Measurements from ENCODE around the gene EMP3. TPM values are rescaled to one million over a fixed set of nuclear protein-coding genes. Genes with fewer than 3 reads are reported as not detected.
"Not testable (repeated sequence)": the region's sequence is repeated elsewhere in the genome, so short reads cannot be mapped to it uniquely, and the experiment has no call there.

The EMP3 gene, protein sequence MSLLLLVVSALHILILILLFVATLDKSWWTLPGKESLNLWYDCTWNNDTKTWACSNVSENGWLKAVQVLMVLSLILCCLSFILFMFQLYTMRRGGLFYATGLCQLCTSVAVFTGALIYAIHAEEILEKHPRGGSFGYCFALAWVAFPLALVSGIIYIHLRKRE
- 0.66 and 2.1 TPM in 2 replicates for polyA plus RNA-seq (2014; cell fraction: cytosol; rRNA removed)
- 0.67 and 1.6 TPM in 2 replicates for polyA plus RNA-seq (2014; cell fraction: nucleus; rRNA removed)

DNA sequence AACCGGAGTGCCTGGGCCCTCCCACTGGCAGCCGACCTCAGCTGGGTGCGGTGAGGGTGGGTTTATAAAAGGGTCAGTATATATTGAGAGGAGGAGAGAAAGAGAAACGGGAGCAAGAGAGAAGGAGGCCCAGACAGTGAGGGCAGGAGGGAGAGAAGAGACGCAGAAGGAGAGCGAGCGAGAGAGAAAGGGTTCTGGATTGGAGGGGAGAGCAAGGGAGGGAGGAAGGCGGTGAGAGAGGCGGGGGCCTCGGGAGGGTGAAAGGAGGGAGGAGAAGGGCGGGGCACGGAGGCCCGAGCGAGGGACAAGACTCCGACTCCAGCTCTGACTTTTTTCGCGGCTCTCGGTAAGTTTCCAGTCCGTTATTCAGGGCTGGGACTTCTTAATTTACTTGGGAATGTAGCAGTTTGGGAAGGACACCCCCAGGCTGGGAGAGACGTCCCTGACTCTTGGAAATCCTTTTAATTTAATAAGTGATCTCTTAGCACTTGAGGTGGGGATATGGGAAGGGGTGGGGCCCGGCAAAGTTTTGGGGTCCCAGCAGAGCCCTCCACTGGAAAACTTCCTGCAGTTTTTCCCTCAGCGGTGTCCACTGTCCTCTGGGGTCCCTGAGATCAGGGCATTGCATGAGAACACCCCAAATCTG, at the start of gene EMP3:
EMP3 (plus strand) TSS at position 288 of the 646 bp plus-strand sequence. CDS start 1,293 bp downstream, outside the sequence.
- peak; percentile 57 for DNase-seq (ENCODE audit: low spot score)

DNA sequence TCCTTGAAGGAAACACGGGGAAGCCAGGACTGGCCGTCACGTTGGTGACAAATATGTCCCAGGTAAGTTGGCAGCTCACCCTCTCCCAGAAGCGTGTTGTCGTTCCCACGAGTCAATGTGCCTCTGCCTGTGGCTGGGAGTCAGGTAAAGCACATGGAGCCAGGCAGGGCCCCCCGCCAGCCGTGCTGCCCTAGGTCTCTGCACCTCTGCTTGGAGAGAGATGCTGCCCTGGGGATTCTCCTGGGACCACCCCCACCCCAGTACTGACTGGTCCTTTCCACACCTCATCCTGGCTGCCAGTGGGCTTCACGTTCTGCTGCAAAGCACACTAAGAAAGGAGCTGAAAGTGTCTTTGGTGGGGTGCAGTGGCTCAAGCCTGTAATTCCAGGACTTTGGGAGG, 45.6 kb upstream of the EMP3 start:
- no peak for DNase-seq (ENCODE audit: low spot score)

DNA sequence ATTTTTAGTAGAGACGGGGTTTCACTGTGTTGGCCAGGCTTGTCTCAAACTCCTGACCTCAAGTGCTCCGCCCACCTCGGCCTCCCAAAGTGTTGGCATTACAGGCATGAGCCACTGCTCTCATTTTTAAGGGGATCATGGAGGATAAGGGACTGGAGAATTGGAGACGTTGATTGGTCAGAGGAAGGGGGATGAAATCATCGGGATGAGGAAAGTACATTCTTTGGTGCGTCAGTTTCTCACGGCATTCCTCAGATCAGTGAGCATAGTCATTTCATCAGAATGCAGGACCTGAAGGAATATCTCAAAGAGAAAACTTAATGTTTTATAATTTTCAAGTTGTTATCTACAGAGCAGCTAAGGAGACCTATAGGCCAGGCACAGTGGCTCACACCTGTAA, 41.4 kb upstream of the EMP3 start:
- DNase-seq (ENCODE audit: low spot score), result no peak

DNA sequence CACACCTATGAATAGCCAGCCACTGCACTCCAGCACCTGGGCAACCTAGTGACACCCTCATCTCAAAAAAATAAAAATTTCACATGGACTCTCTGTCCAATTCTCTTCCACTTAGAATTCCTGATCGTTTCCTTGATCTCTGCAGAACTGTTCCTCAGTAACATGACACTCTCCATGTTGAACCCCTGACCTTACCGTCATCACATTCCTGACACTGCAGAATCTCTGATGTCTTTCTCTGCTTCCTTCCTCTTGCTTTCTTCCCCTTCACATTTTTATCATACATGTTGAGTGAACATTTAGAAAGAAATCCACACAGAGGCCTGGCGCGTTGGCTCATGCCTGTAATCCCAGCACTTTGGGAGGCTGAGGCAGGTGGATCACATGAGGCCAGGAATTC, 40.5 kb upstream of the EMP3 start:
- DNase-seq (ENCODE audit: low spot score), result no peak

DNA sequence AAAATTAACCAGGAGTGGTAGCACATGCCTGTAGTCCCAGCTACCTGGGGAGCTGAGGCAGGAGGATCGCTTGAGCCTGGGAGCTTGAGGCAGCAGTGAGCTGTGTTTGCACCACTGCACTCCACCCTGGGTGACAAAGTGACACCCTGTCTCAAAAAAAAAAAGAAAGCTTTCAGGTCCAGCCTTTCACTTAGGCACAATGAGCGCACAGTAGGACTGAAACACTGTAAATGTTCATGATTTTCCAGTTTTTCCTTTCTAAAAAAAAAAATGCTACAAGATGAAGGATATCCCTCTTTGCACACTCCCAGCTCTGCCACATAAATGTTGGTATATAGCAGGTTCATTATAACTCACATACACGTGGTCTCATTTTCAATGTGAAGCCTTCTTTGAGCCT, 37.6 kb upstream of the EMP3 start:
- no peak for DNase-seq (ENCODE audit: low spot score)

DNA sequence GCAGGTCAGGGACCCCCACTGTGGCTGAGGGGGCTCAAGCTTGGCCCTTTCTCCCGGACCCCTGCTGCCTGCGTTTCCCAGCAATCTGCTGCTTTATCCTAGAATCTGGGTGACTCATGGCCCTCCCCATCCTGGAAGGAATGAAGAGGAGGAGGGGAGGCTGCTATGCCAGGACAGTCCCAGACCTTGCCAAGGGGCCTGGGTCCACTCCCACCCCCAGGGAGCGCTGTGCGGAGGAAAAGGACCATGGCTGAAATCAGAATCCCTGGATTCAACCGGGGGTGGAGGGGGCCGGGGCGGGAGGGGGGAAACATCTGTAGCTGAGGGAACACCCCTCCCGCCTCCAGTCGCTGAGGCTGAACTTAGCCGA, 35.0 kb upstream of the EMP3 start:
- DNase-seq (ENCODE audit: low spot score), result no peak

DNA sequence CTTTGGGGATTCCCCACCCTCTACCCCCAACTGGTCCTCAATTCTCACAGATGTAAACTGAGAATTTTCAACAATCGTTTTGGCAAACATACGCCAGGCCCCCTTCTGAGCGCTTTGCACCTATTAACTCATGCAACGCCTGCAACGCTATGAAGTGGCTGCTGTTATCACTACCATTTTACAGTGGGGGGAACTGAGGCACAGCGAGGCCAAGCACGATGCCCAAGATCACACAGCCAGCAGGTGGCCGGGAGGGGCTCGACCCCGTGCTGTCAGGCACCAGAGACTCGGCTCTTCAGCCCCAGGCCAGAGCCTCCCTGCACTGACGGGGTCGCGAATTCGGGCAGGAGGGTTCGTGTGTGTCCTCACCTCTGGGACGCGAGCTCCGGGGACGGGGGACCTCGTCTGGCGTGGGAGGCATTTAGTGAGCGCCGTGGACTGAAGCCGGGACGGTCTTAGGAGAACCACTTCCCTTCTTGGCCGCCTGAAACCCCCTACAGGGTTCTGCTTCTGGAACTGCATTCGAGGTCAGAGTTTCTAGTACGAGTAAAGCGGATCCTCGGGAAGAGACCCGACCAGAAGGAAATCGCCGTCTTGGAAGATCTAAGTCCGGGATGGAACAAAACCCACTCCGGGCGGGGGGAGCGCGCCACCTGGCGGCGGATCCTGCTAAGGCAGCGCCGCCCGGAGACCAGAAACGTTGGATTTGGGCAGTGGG, 34.4 kb upstream of the EMP3 start:
- peak; percentile 44 for DNase-seq (ENCODE audit: low spot score)

DNA sequence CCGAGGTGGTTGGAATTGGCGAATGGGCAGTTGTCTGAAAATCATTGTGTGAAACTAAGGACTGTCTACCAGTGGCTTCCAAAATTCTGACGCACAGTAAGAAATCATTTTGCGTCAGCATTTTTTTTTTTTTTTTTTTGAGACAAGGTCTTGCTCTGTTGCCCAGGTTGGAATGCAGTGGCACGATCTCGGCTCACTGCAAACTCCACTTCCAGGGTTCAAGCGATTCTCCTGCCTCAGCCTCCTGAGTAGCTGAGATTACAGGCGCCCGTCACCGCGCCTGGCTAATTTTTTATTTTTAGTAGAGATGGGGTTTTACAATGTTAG, 33.9 kb upstream of the EMP3 start:
- not testable (repeated sequence) for DNase-seq (ENCODE audit: low spot score)

DNA sequence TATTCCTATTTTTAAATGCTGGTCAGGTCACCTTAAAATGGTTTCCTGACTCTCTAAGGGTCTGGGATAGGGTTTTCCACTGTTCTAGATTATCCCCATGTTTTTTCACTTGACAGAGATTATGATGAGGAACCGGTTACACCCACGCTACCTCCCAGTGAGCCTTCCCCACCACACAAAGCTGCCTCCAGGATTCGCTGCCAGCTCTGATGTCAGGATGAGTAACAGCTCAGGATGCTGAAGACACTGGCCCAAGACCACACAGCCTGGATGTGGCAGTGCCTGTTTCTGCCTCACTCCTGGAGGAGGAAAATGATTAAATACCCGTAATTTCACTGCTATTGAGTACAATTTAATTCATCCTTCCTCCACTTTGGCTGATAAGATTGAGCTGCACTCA, 32.6 kb upstream of the EMP3 start:
- DNase-seq (ENCODE audit: low spot score), result no peak

DNA sequence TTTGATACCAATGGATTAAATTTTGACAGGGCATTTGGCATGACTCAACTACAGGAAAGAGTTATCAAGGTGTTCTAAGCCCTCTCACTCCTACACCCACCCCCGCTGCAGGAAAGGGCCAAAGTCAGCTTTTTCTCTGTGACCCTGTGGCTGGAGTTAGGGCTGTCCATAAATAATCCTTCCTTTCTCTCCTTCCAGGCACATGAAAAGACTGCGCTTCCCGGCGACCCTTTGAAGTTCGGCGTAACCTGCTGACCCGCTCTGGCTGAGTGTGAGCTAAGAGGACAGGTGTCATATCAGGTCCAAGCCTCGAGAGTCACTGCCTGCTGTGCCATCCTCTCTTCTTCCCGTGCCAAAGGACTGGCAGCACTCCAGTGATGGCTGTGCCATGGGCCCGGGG, 29.9 kb upstream of the EMP3 start:
- DNase-seq (ENCODE audit: low spot score), result no peak

DNA sequence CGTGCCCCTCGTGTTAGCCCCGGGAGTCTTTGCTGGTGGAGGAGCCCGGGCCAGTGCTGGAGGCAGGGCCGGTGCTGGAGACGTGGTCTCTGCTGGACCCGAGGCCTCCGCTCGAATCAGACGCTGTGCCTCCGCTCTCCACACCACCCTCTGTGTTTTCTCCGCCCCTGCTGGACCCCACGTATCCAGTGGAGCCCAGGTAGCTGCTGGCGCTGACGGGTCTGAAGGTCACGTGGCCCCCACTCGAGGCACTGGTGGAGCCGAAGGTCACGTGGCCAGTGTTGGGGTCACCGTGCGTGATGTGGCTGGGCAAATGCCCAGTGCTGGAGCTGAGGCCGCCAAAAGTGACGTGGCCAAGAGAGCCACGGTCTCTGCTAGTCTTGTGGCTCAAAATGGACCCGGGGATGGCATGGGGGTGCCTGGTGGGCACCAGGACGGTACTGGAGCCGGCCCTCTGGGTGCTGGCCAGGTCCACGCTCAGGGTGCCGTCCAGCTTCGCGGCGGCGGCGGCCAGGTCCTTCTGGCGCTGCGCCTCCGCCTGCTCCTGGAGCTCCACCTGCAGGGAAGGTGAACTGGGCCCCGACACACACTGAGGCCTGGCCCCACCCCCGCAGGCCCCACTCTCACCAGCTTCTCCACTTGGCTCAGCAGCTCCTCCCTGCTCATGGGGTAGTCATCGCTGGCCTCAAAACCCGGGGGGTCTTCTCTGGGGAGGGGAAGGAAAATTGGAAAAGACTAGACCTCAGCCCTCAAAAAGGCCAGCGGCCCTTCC, 28.2 kb upstream of the EMP3 start:
- no peak for DNase-seq (ENCODE audit: low spot score)

DNA sequence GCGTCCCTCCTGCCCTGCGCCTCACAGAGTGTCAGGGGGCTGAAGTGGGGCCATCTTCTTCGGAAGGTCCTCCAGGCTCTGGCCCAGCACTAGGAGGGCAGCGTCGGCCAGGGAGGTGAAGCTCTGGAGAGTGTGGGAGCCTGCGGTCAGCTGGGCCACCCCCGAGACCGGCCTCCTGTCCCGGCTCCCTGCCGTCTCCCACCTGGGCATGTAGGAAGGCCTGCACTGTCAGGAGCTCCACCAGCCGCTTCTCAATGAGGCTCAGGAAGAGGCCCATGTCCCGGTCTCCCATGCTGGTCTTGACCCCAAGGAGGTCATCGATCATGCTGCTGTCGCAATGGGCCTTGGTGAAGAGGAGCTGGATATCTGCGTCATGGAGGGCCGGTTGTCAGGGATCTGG, 27.4 kb upstream of the EMP3 start:
- DNase-seq (ENCODE audit: low spot score), result no peak

DNA sequence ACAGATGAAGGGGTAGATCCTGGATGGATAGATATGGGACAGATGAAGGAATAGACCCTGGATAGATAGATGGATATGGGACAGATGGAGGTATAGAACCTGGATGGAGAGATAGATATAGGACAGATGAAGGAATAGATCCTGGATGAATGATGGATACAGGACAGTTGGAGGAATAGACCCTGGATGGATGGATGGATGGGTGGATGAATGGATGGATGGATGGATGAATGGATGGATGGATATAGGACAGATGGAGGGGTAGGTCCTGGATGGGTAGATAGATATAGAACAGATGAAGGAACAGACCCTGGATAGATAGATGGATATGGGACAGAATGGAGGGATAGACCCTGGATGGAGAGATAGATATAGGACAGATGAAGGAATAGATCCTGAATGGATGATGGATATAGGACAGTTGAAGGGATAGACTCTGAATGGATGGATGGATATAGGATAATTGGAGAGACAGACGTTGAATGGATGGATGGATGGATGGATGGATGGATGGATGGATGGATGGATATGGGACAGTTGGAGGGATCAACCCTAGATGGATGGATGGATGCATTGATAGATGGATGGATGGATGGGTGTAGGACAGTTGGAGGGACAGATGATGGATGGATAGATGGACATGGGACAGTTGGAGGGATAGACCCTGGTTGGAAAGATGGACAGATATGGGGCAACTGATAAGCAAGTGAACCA, 23.3 kb upstream of the EMP3 start:
- DNase-seq (ENCODE audit: low spot score), result no peak

DNA sequence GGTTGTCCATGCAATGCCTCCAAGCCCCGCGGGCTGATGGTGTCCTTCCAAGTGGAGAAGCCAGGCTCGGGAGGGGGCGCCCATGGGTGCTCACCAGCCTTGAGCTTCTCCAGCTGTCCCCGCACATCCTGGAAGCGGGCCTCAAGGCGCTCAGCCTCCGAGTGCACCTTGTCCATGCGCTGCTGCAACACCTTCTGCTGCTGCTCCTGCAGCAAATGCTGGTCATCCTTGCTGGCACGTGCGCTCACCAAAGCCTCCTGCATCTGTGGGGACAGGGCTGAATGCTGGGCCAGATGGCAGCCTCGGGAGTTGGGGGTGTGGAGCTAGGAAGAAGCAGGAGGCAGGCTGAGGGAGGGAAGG, 22.8 kb upstream of the EMP3 start:
- no peak for DNase-seq (ENCODE audit: low spot score)

DNA sequence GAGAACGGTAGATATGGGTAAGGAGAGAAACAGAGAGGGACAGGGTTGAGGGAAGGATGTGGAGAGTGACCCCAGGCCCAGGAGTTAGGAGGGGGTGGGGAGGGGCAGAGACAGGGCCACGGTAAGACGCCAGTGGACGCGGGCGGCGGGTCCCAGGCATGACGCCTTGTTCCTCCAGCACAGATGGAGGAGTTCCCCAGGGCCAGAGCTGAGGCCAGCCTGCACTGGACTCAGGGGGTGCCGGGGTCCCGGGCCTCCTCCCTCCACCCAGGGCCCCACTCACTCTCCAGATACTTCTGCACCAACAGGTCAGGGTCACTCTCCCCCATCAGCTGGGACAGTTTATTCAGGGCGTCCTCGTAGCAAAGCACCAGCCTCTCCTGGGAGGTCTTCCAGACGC, 22.0 kb upstream of the EMP3 start:
- no peak for DNase-seq (ENCODE audit: low spot score)

DNA sequence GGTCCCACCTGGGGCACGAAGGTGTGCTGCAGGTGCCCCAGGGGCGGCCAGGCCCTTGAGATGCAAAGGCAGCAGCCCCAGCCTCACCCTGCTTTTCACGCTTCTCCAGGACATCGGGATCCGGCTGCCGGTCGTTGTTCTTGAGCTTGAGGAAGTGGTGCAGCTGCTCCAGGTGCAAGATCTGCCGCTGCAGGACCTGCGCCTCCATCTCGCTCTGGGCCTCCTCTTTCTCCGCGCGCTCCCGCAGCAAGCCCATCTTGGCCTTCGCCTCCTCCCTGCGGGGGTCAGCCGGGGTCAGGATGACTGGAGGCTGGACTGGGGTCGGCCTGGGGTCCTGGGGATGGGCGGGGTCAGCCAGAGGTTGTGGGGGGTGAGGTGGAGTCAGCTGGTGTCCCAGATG, 21.5 kb upstream of the EMP3 start:
- no peak for DNase-seq (ENCODE audit: low spot score)

DNA sequence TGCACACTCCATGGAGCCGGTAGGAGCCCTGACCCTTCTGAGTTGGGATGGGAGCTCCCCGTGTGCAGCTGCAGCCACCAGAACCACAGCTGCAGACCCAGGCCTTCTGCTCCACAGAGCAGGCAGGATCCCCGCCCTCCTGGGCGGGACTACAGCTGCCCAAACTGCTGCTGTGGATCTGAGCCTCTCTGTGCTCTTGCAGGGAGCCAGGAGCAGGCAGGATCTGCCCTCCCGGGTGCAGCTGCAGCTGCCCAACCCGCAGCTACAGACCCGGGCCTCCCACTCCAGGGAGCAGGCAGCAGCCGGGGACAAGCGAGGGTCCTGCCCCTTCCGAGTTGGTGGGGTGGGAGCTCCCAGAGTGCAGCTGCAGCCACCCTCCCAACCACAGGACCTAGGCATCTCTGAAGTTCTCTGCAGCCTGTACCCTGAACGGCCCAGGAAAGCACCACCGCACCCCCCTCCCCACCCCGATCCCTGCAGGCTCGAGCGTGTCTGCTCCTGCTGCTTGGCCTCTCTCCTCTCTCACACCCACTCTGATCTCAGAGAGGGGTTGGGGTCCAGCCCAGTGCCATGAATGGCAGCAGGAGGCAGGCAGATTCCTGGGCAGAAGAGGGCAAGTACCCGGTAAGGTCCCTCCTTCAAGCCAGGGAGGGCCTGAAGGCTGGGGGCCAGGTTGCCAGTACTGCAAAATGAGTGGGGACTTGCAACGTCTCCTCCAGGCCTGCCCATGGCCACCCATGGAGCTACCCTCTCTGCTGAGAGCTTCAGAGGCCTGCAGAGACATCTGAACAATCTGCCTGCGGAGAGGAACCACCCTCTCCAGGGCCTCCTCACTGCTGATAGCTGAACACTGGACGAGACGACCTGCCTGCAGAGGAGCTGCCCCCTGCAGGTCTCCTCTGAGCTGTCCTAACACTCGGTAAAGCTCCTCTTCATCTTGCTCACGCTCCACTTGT, 16.4 kb upstream of the EMP3 start:
- DNase-seq (ENCODE audit: low spot score), result peak; percentile 61

DNA sequence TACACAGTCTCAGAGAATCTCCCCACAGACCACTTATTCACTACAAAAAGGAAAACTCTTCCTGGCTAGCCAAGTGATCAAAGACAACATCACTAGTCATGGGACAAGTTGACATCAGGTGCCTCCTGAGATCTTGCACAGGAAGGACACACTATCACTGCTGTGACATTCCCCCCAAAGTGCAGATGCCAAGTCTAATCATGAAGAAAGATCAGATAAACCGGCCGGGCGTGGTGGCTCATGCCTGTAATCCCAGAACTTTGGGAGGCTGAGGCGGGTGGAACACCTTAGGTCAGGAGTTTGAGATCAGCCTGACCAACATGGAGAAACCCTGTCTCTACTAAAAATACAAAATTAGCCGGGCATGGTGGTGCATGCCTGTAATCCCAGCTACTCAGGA, 15.6 kb upstream of the EMP3 start:
- not testable (repeated sequence) for DNase-seq (ENCODE audit: low spot score)

DNA sequence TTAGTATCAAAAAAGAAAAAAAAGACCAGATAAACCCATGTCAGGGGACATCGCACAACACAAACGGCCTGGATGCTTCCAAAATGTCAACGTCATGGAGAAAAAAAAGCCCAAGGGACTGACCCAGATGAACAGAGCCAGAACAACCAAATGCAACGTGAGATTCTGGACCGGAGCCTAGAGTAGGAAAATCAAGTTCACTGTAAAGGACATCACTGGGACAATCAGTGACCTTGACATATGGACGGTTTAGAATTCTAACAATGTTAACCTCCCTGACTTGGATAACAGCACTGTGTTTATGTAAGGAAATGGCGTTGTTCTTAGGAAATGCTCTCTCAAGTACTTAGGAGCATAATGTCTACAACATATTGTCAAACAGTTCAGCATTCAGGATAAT, 15.1 kb upstream of the EMP3 start:
- no peak for DNase-seq (ENCODE audit: low spot score)

DNA sequence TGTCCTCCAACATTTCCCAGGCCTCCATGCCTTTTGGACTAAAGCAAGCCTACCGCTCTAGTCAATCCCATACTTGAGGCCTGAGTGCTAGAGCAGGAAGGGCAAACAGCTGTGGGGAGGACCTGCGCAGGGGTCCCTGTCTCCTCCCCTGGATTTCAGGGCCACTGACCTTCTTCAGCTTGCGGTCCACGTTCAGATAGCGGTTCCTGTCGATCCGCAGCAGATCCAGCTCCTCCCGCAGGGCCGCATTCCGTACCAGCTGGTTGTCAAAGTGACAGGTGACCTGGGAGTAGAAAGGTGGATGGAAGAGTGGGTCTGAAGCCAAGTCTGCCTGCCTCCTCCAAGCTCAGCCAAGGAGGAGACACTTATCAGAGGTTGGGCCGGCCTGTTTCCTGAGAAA, 14.0 kb upstream of the EMP3 start:
- DNase-seq (ENCODE audit: low spot score), result no peak

DNA sequence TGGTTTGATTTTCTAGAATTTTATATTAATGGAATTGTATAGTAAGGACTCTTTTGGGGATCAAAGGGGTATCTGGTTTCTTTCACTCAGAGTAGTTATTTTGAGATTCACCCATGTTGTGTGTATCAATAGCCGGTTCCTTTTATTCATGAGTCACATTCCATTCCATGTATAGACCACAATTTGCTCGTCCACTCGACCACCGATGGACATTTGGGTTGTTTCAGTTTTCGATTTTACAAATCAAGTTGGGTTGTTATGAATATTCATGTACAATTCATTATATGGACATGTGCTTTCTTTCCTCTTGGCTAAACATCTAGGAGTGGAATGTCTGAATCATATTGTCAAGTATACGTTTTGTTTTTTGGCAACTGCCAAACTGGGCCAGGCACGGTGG, 9.6 kb upstream of the EMP3 start:
- DNase-seq (ENCODE audit: low spot score), result no peak

All from SK-N-DZ (cell line).